ENCODE results near the gene EPO.
"Not testable (repeated sequence)": the region's sequence is repeated elsewhere in the genome, so short reads cannot be mapped to it uniquely, and the experiment has no call there.

EPO gene

DNA sequence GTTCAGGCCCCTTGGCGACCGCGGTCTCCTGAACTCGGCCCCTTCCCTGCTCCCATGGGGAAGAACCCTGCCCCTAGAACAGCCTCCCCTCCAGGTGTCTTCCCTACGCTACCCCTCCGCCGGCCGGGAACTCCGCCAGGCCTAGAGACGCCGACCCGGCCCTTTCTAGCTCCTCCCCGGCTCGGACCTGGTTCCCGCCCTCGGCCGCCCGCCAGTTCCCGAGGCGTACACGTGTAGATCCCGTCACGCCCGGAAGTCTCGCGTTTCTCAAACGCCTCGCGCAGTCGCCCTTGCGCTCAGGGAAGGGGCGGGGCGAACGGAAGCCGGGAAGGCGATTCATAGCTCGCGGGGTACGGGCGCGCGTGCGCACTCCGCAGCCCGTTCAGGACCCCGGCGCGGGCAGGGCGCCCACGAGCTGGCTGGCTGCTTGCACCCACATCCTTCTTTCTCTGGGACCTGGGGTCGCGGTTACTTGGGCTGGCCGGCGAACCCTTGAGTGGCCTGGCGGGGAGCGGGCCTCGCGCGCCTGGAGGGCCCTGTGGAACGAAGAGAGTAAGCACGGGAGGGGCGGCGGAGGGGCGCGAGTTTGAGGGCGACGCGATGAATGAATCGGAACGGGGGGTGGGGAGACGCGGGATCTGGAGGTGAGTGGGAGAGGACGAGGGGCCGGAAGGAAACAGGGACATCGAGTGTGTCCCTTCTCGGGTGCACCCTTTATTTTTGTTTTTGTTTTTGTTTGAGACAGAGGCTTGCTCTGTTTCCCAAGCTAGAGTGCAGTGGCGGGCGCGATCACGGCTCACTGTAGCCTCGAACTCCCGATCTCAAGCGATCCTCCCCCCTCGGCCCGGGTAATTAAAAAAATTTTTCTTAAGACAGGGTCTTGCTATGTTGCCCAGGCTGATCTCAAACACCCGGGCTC lies 14.3 kb upstream of the EPO start, which contains the start of gene POP7:
Gene POP7 (plus strand): TSS at position 369 of the 919 bp plus-strand sequence. CDS start 710 bp downstream, outside the sequence.
- DNase-seq, result peak; percentile 99

DNA sequence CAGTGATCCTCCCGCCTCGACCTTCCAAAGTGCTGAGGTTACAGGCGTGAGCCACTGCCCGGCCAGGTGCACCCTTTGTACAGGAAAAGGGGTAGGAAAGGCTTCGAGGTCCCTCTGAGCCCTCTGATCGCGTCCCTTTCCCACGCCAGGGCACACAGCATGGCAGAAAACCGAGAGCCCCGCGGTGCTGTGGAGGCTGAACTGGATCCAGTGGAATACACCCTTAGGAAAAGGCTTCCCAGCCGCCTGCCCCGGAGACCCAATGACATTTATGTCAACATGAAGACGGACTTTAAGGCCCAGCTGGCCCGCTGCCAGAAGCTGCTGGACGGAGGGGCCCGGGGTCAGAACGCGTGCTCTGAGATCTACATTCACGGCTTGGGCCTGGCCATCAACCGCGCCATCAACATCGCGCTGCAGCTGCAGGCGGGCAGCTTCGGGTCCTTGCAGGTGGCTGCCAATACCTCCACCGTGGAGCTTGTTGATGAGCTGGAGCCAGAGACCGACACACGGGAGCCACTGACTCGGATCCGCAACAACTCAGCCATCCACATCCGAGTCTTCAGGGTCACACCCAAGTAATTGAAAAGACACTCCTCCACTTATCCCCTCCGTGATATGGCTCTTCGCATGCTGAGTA lies 13.5 kb upstream of the EPO start:
- no peak for DNase-seq

DNA sequence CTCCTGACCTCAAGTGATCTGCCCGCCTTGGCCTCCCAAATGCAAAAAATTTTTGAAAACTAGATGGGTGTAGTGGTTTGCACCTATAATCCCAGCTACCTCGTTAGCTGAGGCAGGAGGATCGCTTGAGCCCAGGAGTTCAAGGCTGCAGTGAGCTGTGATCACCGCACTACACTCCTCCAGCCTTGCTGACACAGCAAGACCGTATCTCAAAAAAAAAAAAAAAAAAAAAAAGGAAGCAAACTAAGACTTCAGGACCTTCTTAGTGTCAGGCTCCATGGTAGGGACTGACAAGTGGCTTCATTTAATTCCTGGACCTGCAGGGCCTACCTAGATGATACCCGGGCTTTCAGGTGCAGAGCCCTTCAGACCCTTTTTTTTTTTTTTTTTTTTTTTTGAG lies 11.9 kb upstream of the EPO start:
- no peak for DNase-seq

- DNase-seq, result no peak
Observed at GRCh38 chr7:100710452-100710851, 9.8 kb upstream of the EPO start.

- DNase-seq, result no peak
Observed at GRCh38 chr7:100711369-100711768, 8.9 kb upstream of the EPO start.

GRCh38 chr7:100714725-100715124 lies 5.5 kb upstream of the EPO start:
- no peak for DNase-seq

- DNase-seq, result not testable (repeated sequence)
Observed at GRCh38 chr7:100717073-100717472, 3.2 kb upstream of the EPO start.

- DNase-seq, result no peak
Observed at GRCh38 chr7:100719523-100720278, 567 bp upstream of the EPO start.

- no peak for DNase-seq
Observed at GRCh38 chr7:100720671-100721504, 620 bp downstream of the EPO start.

- DNase-seq, result no peak
Observed at GRCh38 chr7:100721505-100721812, 1.2 kb downstream of the EPO start.

DNA sequence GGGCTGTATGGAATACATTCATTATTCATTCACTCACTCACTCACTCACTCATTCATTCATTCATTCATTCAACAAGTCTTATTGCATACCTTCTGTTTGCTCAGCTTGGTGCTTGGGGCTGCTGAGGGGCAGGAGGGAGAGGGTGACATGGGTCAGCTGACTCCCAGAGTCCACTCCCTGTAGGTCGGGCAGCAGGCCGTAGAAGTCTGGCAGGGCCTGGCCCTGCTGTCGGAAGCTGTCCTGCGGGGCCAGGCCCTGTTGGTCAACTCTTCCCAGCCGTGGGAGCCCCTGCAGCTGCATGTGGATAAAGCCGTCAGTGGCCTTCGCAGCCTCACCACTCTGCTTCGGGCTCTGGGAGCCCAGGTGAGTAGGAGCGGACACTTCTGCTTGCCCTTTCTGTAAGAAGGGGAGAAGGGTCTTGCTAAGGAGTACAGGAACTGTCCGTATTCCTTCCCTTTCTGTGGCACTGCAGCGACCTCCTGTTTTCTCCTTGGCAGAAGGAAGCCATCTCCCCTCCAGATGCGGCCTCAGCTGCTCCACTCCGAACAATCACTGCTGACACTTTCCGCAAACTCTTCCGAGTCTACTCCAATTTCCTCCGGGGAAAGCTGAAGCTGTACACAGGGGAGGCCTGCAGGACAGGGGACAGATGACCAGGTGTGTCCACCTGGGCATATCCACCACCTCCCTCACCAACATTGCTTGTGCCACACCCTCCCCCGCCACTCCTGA lies 2.4 kb downstream of the EPO start:
- DNase-seq, result no peak

DNA sequence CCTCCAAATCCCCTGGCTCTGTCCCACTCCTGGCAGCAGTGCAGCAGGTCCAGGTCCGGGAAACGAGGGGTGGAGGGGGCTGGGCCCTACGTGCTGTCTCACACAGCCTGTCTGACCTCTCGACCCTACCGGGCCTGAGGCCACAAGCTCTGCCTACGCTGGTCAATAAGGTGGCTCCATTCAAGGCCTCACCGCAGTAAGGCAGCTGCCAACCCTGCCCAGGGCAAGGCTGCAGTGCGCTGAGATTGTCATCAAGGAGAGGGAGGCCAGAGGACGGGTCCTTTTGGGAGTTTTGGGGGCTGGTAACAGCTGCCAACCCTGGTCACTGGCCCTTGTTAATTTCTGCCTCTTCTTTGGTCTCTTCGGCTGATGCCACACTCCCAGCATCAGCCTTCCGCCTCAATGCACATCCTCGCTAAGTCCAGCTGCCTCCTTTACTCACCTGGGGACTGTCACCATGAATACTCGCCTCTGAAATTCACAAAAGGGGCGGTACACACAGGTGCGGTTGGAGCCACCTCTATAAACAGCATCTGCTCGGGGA lies 3.5 kb downstream of the EPO start:
- no peak for DNase-seq

GRCh38 chr7:100724364-100724763 lies 4.1 kb downstream of the EPO start:
- DNase-seq, result not testable (repeated sequence)

GRCh38 chr7:100726996-100727761 lies 6.9 kb downstream of the EPO start:
- DNase-seq, result no peak

DNA sequence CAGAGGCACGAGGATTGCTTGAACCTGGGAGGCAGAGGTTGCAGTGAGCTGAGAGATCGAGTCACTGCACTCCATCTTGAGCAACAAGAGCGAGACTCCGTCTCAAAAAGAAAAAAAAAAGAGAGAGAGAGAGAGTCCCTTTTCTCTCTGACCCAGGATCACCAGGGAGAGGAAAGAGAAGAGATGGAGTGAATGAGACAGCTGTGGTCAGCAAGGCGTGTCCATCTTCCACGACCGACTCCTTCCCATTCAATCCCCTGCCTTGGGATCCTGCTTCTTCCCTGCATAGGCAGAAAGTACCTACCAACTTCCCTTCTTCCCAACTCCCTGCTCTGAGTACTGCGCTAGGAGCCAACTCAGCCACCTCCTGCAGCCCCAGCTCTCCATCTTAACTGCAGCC lies 7.9 kb downstream of the EPO start:
- DNase-seq, result no peak

DNA sequence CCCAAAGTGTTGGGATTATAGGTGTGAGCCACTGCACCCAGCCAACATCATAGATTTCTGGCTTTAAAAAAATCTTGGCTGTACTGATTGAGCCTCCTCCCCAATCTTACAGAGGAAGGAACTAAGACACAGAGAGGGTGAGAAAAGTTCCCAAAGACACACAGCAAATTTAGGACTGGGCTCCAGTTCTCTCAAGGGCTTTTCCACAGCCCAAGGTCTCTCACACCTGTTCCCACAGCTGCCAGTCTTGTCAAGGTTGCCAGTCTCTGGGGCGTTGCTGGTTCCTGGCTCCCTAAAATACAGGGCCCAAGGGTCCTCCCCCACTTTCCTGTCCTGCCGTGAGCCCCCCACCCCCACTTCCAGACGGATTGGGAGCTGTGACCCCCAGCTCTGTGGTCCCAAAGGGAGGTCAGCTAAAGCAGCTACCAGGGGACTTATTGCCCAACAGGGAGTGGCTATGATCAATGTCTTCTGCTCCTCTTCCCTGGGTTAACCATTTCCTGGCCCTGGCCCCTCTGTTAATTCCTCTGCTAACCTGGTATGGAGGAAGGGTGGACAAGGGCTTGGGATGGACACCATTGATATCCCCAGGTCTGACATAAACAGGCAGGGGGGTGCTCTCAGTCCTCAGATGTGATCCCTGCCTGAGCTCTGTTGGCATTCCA lies 10.0 kb downstream of the EPO start:
- DNase-seq, result no peak

DNA sequence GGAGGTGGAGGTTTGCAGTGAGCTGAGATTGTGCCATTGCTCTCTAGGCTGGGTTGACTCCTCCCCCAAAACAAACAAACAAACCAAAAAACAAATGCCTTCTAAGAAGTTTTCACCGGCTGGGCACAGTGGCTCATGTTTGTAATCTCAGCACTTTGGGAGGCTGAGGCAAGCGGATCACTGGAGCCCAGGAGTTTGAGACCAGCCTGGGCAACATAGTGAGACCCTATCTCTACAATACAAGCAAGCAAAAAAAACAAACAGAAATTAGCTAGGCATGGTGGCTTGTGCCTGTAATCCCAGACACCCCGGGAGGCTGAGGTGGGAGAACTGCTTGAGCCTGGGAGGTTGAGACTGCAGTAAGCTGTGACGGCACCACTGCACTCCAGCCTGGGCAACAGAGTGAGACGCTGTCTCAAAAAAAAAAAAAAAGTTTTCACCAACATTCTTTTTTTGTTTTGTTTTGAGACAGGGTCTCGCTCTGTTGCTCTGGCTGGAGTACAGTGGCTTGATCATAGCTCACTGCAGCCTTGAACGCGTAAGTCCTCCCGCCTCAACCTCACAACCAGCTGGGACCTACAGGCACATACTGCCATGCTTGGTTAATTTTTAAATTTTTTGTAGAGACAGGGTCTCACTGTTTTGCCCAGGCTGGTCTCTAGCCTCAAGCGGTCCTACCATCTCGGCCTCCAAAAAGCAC lies 11.8 kb downstream of the EPO start:
- no peak for DNase-seq

DNA sequence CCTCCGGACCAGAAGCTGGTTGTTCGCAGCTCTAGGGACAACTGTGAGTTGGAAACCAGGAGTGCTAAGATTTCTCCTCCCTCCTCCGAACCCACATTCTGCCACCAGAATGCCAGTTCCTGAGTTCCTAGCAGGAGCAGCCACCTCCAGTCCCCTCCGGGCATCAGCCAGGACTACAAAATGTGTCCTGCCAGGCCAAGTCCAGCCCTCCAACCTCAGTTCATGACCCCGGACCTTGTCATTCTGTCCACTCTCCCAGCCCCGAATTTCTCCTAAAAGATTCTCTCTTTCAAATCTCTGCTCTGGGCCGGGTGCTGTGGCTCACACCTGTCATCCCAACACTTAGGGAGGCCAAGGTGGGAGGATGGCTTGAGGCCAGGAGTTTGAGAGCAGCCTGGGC lies 15.5 kb downstream of the EPO start:
- DNase-seq, result no peak

DNA sequence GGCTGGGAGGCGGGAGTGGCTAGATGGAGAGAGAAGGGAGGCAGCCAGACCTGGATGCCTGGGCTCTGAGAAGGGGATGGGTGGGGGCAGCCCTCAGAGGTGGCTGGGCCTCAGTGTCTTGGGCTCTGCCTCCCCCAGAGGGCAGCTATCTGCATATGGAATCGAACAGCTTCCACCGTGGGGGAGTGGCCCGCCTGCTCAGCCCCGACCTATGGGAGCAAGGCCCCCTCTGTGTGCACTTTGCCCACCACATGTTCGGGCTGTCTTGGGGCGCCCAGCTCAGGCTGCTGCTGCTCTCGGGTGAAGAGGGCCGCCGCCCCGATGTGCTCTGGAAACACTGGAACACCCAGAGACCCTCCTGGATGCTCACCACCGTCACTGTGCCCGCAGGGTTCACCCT lies 16.4 kb downstream of the EPO start:
- DNase-seq, result no peak

DNA sequence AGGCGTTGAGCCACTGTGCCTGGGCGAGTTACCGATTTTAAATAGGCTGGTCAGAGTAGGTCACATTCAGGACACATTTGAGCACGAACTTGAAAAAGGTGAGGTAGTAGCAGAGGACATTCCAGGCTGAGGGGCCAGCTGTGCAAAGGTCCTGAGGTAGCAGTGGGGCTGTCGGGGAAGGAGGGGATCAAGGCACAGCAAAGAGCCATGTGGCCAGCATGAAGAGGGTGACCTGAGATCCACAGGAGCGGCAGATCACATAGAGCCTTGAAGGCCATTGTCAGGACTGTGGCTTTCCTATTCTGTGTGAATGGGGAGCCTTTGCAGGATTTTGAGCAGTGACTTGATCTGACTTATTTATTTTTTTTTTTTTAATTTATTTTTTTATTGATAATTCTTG lies 19.7 kb downstream of the EPO start:
- DNase-seq, result no peak
